ENCODE data around the gene FREM1.

Gene FREM1

DNA sequence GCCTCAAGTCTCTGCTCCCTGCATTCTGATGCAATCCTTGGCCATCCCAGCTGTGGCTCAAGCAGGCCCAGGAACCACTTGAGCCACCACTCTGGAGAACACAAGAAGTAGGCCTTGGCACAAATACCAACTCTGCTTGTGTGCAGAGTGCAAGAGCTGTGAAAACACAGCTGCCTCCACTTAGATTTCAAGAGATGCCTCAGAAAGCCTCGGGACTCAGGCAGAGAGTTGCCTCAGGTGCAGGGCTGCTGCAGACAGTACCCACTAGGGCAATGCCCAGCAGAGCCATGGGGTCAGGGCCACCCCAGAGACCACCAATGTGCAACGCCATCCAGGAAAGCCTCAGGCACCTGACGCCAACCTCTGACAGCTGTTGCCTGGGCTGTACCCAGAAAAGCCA is 82.4 kb downstream of the FREM1 start:
- no peak overlapping the region for H2BK5ac ChIP-seq (ENCODE audit: low read length)
- H4K91ac ChIP-seq (ENCODE audit: low read depth, low read length, poor library complexity): no peak overlapping the region
- H3K4ac ChIP-seq (ENCODE audit: low read length): no peak overlapping the region
- peak overlapping the region; percentile 27 for H3K18ac ChIP-seq (ENCODE audit: low read length)
- H4K8ac ChIP-seq (ENCODE audit: low read depth, low read length): no peak overlapping the region
- no peaks in the 10 kb centered on the region for H3K79me1 ChIP-seq (ENCODE audit: low read depth, low read length)
- H2BK120ac ChIP-seq (ENCODE audit: low read depth, low read length): no peak overlapping the region
- no peak overlapping the region for H2BK12ac ChIP-seq (ENCODE audit: low read length)
- no peak overlapping the region for H2BK15ac ChIP-seq (ENCODE audit: low read length)
- H3K14ac ChIP-seq (ENCODE audit: low read length): no peak overlapping the region
- DNase-seq (ENCODE audit: low spot score): no peak
- peaks cover 0 to 99% of the 10 kb centered on the region in 2 donors for H3K36me3 ChIP-seq (replicated peaks in 1 of 2; ENCODE audit: control insufficient read depth in 2 of 2, insufficient read depth in 2 of 2, low read length in 2 of 2)
- no CpG with 5 or more reads among the region's 3 CpGs for WGBS, 2 donors (ENCODE audit: extremely low coverage in 2 of 2, insufficient read length in 2 of 2, insufficient replicate concordance in 1 of 2)
- H3K4me3 ChIP-seq (ENCODE audit: low read length in 2 of 2): no peak overlapping the region
- H3K9me3 ChIP-seq (replicated peaks in 1 of 2; ENCODE audit: control insufficient read depth in 2 of 2, insufficient read depth in 1 of 2, low read depth in 1 of 2, low read length in 2 of 2): peaks cover 2 to 14% of the 10 kb centered on the region in 2 donors
- H3K27ac ChIP-seq (replicated peaks; ENCODE audit: low read length): no peak overlapping the region
- no peak overlapping the region for H2AK5ac ChIP-seq (ENCODE audit: low read depth, low read length)
- H2AFZ ChIP-seq (ENCODE audit: low read length): no peak overlapping the region
- H3K23ac ChIP-seq (ENCODE audit: low read depth, low read length, poor library complexity): no peak overlapping the region
- no peaks in the 10 kb centered on the region for H3K4me1 ChIP-seq (ENCODE audit: control insufficient read depth in 2 of 2, insufficient read depth in 1 of 2, low read depth in 1 of 2, low read length in 2 of 2)
- no peak overlapping the region for H3K9ac ChIP-seq (ENCODE audit: low read depth, low read length, poor library complexity)
- H3K4me2 ChIP-seq (ENCODE audit: insufficient read depth, low read length, poor library complexity, severe bottlenecking): no peak overlapping the region
- H3K27me3 ChIP-seq (ENCODE audit: control insufficient read depth in 3 of 3, insufficient read depth in 3 of 3, low read depth in 1 of 3, low read length in 3 of 3): no peaks in the 10 kb centered on the region

DNA sequence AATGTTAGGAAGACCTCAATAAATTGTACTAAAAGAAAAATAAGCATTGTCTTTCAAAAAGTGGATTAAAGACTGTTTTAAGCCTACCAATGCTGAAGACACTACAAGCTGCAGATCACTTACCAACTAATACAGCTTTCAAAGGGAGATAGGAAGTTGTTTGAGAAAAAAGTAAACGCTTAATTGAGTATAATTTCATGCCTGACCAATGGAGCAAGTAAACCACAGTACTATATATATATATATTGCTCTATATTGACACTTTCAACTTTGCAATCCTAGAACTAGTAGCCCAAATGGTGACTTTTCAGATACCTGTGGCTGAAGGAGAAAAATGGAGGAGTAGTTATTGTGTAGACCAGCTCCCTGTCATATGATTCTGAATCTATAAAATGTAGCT is 85.7 kb downstream of the FREM1 start:
- Histone ChIP-seq H3K4me1 (ENCODE audit: control insufficient read depth in 2 of 2, insufficient read depth in 1 of 2, low read depth in 1 of 2, low read length in 2 of 2) (no peaks in the 10 kb centered on the region), H3K14ac (ENCODE audit: low read length) (no peak overlapping the region), H3K9me3 (replicated peaks in 1 of 2; ENCODE audit: control insufficient read depth in 2 of 2, insufficient read depth in 1 of 2, low read depth in 1 of 2, low read length in 2 of 2) (peaks cover 2% of the 10 kb centered on the region in 2 donors), H2BK5ac (ENCODE audit: low read length) (no peak overlapping the region), H3K27ac (replicated peaks; ENCODE audit: low read length) (no peak overlapping the region), H3K4ac (ENCODE audit: low read length) (no peak overlapping the region), H2BK15ac (ENCODE audit: low read length) (no peak overlapping the region), H3K36me3 (replicated peaks in 1 of 2; ENCODE audit: control insufficient read depth in 2 of 2, insufficient read depth in 2 of 2, low read length in 2 of 2) (peaks cover 0 to 99% of the 10 kb centered on the region in 2 donors), H3K79me1 (ENCODE audit: low read depth, low read length) (no peaks in the 10 kb centered on the region), H2BK120ac (ENCODE audit: low read depth, low read length) (no peak overlapping the region), H2AK5ac (ENCODE audit: low read depth, low read length) (no peak overlapping the region), H3K4me2 (ENCODE audit: insufficient read depth, low read length, poor library complexity, severe bottlenecking) (no peak overlapping the region), H3K9ac (ENCODE audit: low read depth, low read length, poor library complexity) (no peak overlapping the region), H3K23ac (ENCODE audit: low read depth, low read length, poor library complexity) (no peak overlapping the region), H4K8ac (ENCODE audit: low read depth, low read length) (no peak overlapping the region), H2BK12ac (ENCODE audit: low read length) (no peak overlapping the region), H4K91ac (ENCODE audit: low read depth, low read length, poor library complexity) (no peak overlapping the region), H2AFZ (ENCODE audit: low read length) (no peak overlapping the region), H3K4me3 (ENCODE audit: low read length in 2 of 2) (no peak overlapping the region), H3K27me3 (ENCODE audit: control insufficient read depth in 3 of 3, insufficient read depth in 3 of 3, low read depth in 1 of 3, low read length in 3 of 3) (no peaks in the 10 kb centered on the region), H3K18ac (ENCODE audit: low read length) (no peak overlapping the region)
- no peak for DNase-seq (ENCODE audit: low spot score)
- WGBS, 2 donors (ENCODE audit: extremely low coverage in 2 of 2, insufficient read length in 2 of 2, insufficient replicate concordance in 1 of 2): no CpG with 5 or more reads among the region's 1 CpG

DNA sequence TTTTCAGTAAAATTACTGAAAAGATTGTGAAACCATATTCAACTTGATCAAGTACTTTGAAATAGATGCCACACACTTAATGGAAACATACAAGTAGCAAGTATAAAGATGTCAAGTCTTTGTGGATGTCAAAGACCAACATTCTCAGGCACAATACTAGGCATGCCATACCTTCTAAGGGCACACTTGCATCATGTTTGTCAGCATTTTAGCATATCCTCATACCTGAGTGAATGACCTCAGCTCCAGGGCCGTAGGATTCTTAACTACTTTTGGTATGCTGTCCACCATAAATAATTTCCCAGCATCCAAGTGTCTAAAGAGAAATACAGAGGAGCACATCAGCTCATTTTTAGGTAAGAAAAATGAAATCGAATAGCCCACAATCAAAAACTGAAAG is 86.4 kb downstream of the FREM1 start:
- no peak overlapping the region for H3K4ac ChIP-seq (ENCODE audit: low read length)
- no peaks in the 10 kb centered on the region for H3K79me1 ChIP-seq (ENCODE audit: low read depth, low read length)
- H3K4me2 ChIP-seq (ENCODE audit: insufficient read depth, low read length, poor library complexity, severe bottlenecking): no peak overlapping the region
- peaks cover 0 to 99% of the 10 kb centered on the region in 2 donors for H3K36me3 ChIP-seq (replicated peaks in 1 of 2; ENCODE audit: control insufficient read depth in 2 of 2, insufficient read depth in 2 of 2, low read length in 2 of 2)
- no peak overlapping the region for H3K4me3 ChIP-seq (ENCODE audit: low read length in 2 of 2)
- no peak overlapping the region for H2AFZ ChIP-seq (ENCODE audit: low read length)
- H2BK15ac ChIP-seq (ENCODE audit: low read length): no peak overlapping the region
- no peaks in the 10 kb centered on the region for H3K4me1 ChIP-seq (ENCODE audit: control insufficient read depth in 2 of 2, insufficient read depth in 1 of 2, low read depth in 1 of 2, low read length in 2 of 2)
- H3K14ac ChIP-seq (ENCODE audit: low read length): no peak overlapping the region
- no peaks in the 10 kb centered on the region for H3K27me3 ChIP-seq (ENCODE audit: control insufficient read depth in 3 of 3, insufficient read depth in 3 of 3, low read depth in 1 of 3, low read length in 3 of 3)
- peaks cover 0 to 2% of the 10 kb centered on the region in 2 donors for H3K9me3 ChIP-seq (replicated peaks in 1 of 2; ENCODE audit: control insufficient read depth in 2 of 2, insufficient read depth in 1 of 2, low read depth in 1 of 2, low read length in 2 of 2)
- H2BK12ac ChIP-seq (ENCODE audit: low read length): no peak overlapping the region
- H2AK5ac ChIP-seq (ENCODE audit: low read depth, low read length): no peak overlapping the region
- no peak overlapping the region for H3K9ac ChIP-seq (ENCODE audit: low read depth, low read length, poor library complexity)
- H3K23ac ChIP-seq (ENCODE audit: low read depth, low read length, poor library complexity): no peak overlapping the region
- no peak for DNase-seq (ENCODE audit: low spot score)
- no peak overlapping the region for H3K18ac ChIP-seq (ENCODE audit: low read length)
- H2BK120ac ChIP-seq (ENCODE audit: low read depth, low read length): no peak overlapping the region
- WGBS, 2 donors (ENCODE audit: extremely low coverage in 2 of 2, insufficient read length in 2 of 2, insufficient replicate concordance in 1 of 2): no CpG with 5 or more reads among the region's 2 CpGs
- no peak overlapping the region for H3K27ac ChIP-seq (replicated peaks; ENCODE audit: low read length)
- H4K91ac ChIP-seq (ENCODE audit: low read depth, low read length, poor library complexity): no peak overlapping the region
- H4K8ac ChIP-seq (ENCODE audit: low read depth, low read length): no peak overlapping the region
- H2BK5ac ChIP-seq (ENCODE audit: low read length): no peak overlapping the region

DNA sequence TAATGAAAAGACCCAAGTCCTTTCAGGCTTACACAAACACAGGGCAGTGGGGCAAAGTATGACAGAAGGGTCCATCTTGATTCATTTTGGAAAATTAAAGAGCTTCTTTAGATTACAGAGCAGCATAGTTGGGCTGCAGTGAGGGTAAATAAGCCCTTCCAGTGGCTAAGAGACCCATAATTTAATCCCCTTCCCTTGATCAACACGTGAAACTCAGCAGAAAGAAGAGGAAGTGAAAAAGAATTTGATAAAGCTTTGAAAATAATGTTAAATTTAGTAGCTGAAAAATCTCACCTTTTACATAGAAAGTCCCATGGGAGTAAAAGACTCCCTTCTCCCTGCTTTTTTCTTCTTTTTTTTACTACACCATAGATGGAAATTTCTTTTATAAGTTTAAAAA is 87.6 kb downstream of the FREM1 start:
- no peak overlapping the region for H2BK120ac ChIP-seq (ENCODE audit: low read depth, low read length)
- H3K14ac ChIP-seq (ENCODE audit: low read length): no peak overlapping the region
- H3K4ac ChIP-seq (ENCODE audit: low read length): no peak overlapping the region
- no peaks in the 10 kb centered on the region for H3K4me1 ChIP-seq (ENCODE audit: control insufficient read depth in 2 of 2, insufficient read depth in 1 of 2, low read depth in 1 of 2, low read length in 2 of 2)
- H2AK5ac ChIP-seq (ENCODE audit: low read depth, low read length): no peak overlapping the region
- H3K23ac ChIP-seq (ENCODE audit: low read depth, low read length, poor library complexity): no peak overlapping the region
- no peak overlapping the region for H2AFZ ChIP-seq (ENCODE audit: low read length)
- H2BK5ac ChIP-seq (ENCODE audit: low read length): no peak overlapping the region
- H3K36me3 ChIP-seq (replicated peaks in 1 of 2; ENCODE audit: control insufficient read depth in 2 of 2, insufficient read depth in 2 of 2, low read length in 2 of 2): peaks cover 0 to 99% of the 10 kb centered on the region in 2 donors
- H3K27me3 ChIP-seq (ENCODE audit: control insufficient read depth in 3 of 3, insufficient read depth in 3 of 3, low read depth in 1 of 3, low read length in 3 of 3): no peaks in the 10 kb centered on the region
- H3K18ac ChIP-seq (ENCODE audit: low read length): no peak overlapping the region
- no peak overlapping the region for H2BK12ac ChIP-seq (ENCODE audit: low read length)
- no CpG with 5 or more reads among the region's 1 CpG for WGBS, 2 donors (ENCODE audit: extremely low coverage in 2 of 2, insufficient read length in 2 of 2, insufficient replicate concordance in 1 of 2)
- H2BK15ac ChIP-seq (ENCODE audit: low read length): no peak overlapping the region
- no peak overlapping the region for H3K4me2 ChIP-seq (ENCODE audit: insufficient read depth, low read length, poor library complexity, severe bottlenecking)
- H4K91ac ChIP-seq (ENCODE audit: low read depth, low read length, poor library complexity): no peak overlapping the region
- no peak overlapping the region for H3K9ac ChIP-seq (ENCODE audit: low read depth, low read length, poor library complexity)
- H3K9me3 ChIP-seq (replicated peaks in 1 of 2; ENCODE audit: control insufficient read depth in 2 of 2, insufficient read depth in 1 of 2, low read depth in 1 of 2, low read length in 2 of 2): no peaks in the 10 kb centered on the region
- H3K79me1 ChIP-seq (ENCODE audit: low read depth, low read length): no peaks in the 10 kb centered on the region
- no peak overlapping the region for H3K27ac ChIP-seq (replicated peaks; ENCODE audit: low read length)
- no peak for DNase-seq (ENCODE audit: low spot score)
- H3K4me3 ChIP-seq (ENCODE audit: low read length in 2 of 2): no peak overlapping the region
- no peak overlapping the region for H4K8ac ChIP-seq (ENCODE audit: low read depth, low read length)

Data from neuronal stem cell (in vitro differentiated cells).